Adrenal gland (tissue), 12 donors: ENCODE data around the gene NSG1. TPM values are rescaled to one million over a fixed set of nuclear protein-coding genes. Genes with fewer than 3 reads are reported as not detected.

Experiments
- DNase-seq, 7 donors: peaks; one replicate each; pipeline ENCODE4 v3.0.0-alpha.2; 2019 to 2020
- H3K27ac ChIP-seq, 5 donors: fragments of 200-600 bp; sonication (generic) in 4 of 5; 1 replicate in 3 of 5; 2 replicates in 2 of 5; pipeline versions ENCODE4 v1.5.1 to v1.8.0; 2016 to 2020; ENCODE audit warnings: mild to moderate bottlenecking in 1 of 5
- H3K27me3 ChIP-seq: fragments of 200-600 bp; 2 replicates; pipeline ENCODE4 v1.8.0; 2021
- H3K36me3 ChIP-seq, 2 donors: fragments of 200-600 bp; replicated peaks in 1 of 2; 1 replicate in 1 of 2; 2 replicates in 1 of 2; pipeline versions ENCODE4 v1.5.1 to v1.8.0; 2018 to 2022
- H3K4me1 ChIP-seq, 2 donors: fragments of 200-600 bp; replicated peaks in 1 of 2; 1 replicate in 1 of 2; 2 replicates in 1 of 2; pipeline versions ENCODE4 v1.5.1 to v1.8.0; 2018 to 2021
- H3K4me3 ChIP-seq, 4 donors: fragments of 200-600 bp; sonication (generic) in 3 of 4; one replicate each; pipeline ENCODE4 v1.5.1; 2016 to 2018
- H3K9me3 ChIP-seq, 3 donors: fragments of 200-600 bp; sonication (generic) in 1 of 3; replicated peaks in 1 of 3; 1 replicate in 2 of 3; 2 replicates in 1 of 3; pipeline versions ENCODE4 v1.5.1 to v1.8.0; 2016 to 2021
- POLR2A ChIP-seq, 2 donors: fragments of 450-650 bp; IDR thresholded peaks; one replicate each; pipeline ENCODE4 v1.6.1; 2017; ENCODE audit warnings: antibody characterized with exemption in 2 of 2, mild to moderate bottlenecking in 2 of 2, moderate library complexity in 1 of 2
- WGBS, 4 donors: extraction: QIAGEN DNeasy Blood & Tissue Kit in 2 of 4; methylation state at CpG; one replicate each; pipeline versions ENCODE4 v1.1.5 to v1.1.7; 2013 to 2017; 5-methylcytosine and 5-hydroxymethylcytosine counted together
- intact Hi-C, 2 donors: fragments of 100-400 bp; cut with DNase I; formaldehyde crosslinking; loops; one replicate each; pipeline versions ENCODE4 v1.14.1 to v1.15.0; 2022 to 2023
- polyA plus RNA-seq, 3 donors: library from polyadenylated mRNA; stranded (reverse); fragments of 200-250 nt in 2 of 3; fragments of 350-450 nt in 1 of 3; fragmentation: Illumina TruSeq in 1 of 3; extraction: RNeasy Lipid Tissue Mini Kit (QIAGEN cat#74804) in 1 of 3; gene quantifications; one replicate each; pipeline ENCODE4 v1.2.3, GENCODE V29; 2013 to 2014
- total RNA-seq, 9 donors: library from RNA; depleted of rRNA in 4 of 9; stranded (reverse); fragments of >200 nt in 4 of 9; fragments of 120-200 nt in 1 of 9; fragmentation: NEBNext Ultra II Directional in 1 of 9; extraction: Animal tissue kit (Norgen Biotek cat#: 25700) in 1 of 9; gene quantifications; one replicate each; pipeline versions ENCODE4 v1.1.0 to v1.2.4, GENCODE V29; 2013 to 2023
- TF ChIP-seq, protein P1 (sequence below), 6 experiments: fragments of 450-650 bp in 4 of 6; fragments of 200-600 bp in 2 of 6; sonication (generic) in 1 of 6; IDR thresholded peaks; 1 replicate in 5 of 6; 2 replicates in 1 of 6; pipeline versions ENCODE4 v1.5.1 to v1.8.0; 2016 to 2021; ENCODE audit warnings: antibody characterized with exemption in 6 of 6, mild to moderate bottlenecking in 2 of 6, moderate library complexity in 1 of 6
- donor health status: healthy with polysubstance abuse.
- donor health status: Bipolar disorder and iron deficiency.
- donor health status: DM: yes; HTN: yes; CAD: no.
- donor health status: DM: no; HTN: no; CAD: no.
- donor health status: DM: no; HTN: no; CAD: no.
- donor health status: DM: yes; HTN: yes; CAD: no.

NSG1 gene
- total and polyA plus RNA-seq, 12 donors: 1.4 to 42.7 (median 9.9) TPM

DNA sequence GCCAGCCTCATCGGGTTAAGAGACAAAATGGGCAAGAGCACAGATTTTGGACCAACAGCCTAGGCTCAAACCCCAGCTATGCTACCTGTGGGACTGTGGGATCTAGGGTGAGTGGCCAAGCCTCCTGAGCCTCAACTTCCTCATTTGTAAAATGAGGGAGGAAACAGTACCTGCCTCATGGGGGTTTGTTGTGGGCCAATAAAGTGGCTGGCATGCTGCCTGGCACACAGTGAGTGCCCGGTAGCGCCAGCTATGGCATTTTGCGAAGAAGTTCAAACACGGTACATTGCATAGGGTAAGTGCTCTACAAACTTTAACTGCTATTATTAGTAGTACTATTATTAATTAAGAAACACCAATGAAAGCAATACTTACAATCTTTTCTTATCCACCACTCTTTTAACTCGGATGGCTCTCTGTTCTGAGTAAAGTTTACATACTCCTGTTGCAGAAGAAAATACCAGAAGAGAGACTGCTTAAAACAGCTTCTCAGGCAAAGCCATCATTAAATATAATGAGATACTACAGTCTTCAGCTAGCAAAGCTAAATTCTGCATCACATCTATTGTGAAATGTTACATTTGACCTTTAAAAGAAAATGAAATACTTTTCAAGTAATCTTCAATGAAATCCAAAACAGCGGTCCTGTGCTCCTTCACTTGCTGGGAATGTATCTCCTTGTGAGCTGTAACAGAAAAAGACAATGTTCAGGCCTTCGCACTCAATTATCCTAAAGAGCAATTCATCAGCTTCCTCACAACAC is 70.1 kb downstream of the NSG1 start:
- peaks cover 14 to 35% of the 10 kb centered on the region in 2 donors for H3K4me1 ChIP-seq

DNA sequence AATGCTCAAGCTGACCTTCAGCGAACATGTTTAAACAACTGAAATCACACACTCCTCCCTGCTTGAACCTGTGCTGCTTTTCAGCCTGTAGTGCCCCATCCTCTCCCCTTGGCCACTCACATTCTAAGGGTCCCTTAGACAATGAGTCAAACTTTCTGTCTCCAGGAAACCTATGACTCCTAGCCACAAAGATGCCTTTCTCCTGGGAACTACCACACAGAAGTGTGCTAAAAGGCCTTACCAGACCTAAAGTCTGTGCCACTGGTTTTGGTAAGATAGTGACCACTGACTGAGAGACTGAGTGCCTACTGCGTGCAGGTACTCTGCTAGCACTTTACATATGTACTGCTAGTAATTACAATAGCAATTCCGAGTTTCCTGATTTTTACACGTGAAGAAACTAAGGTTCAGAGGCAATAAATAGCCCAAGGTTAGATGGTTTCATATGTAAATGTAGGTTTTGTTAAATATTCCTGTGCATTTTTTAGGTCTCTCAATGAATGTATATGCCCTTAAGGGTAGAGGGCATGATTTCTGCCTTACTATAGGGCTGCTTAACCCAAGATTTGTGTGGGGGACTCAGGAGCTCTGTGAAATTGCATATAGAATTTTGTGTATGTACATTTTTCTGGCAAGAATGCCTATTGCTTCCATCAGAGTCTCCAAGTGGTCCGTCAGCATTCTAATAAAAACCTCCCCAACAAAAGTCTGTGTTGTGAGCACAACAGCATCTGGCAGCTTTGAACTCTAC is 71.1 kb downstream of the NSG1 start:
- no peaks in the 10 kb centered on the region for H3K27me3 ChIP-seq
- intact Hi-C loops: no loop called here
- no peak overlapping the region for H3K4me3 ChIP-seq
- TF ChIP-seq POLR2A (IDR thresholded peaks at IDR 0.05): no peak
- TF ChIP-seq, protein P1, sequence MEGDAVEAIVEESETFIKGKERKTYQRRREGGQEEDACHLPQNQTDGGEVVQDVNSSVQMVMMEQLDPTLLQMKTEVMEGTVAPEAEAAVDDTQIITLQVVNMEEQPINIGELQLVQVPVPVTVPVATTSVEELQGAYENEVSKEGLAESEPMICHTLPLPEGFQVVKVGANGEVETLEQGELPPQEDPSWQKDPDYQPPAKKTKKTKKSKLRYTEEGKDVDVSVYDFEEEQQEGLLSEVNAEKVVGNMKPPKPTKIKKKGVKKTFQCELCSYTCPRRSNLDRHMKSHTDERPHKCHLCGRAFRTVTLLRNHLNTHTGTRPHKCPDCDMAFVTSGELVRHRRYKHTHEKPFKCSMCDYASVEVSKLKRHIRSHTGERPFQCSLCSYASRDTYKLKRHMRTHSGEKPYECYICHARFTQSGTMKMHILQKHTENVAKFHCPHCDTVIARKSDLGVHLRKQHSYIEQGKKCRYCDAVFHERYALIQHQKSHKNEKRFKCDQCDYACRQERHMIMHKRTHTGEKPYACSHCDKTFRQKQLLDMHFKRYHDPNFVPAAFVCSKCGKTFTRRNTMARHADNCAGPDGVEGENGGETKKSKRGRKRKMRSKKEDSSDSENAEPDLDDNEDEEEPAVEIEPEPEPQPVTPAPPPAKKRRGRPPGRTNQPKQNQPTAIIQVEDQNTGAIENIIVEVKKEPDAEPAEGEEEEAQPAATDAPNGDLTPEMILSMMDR (IDR thresholded peaks at IDR 0.05): no peak
- 61 to 81% (median 76%) methylated on average over 5 of the region's 5 CpGs for WGBS, 4 donors
- H3K36me3 ChIP-seq: peaks cover 0 to 39% of the 10 kb centered on the region in 2 donors
- H3K27ac ChIP-seq: peak overlapping the region in 2 of 5 donors; percentile 50 to 69
- DNase-seq: no peak
- peaks cover 24 to 45% of the 10 kb centered on the region in 2 donors for H3K4me1 ChIP-seq
- no peaks in the 10 kb centered on the region for H3K9me3 ChIP-seq

More for the DNA sequence above, 70.1 kb downstream of the NSG1 start:
- no peak for DNase-seq
- Histone ChIP-seq H3K4me3 (no peak overlapping the region), H3K27me3 (no peaks in the 10 kb centered on the region), H3K27ac (peak overlapping the region in 2 of 5 donors; percentile 50 to 69), H3K36me3 (peaks cover 0 to 49% of the 10 kb centered on the region in 2 donors), H3K9me3 (no peaks in the 10 kb centered on the region)
- 79 to 84% (median 81%) methylated on average over 8 of the region's 8 CpGs for WGBS, 4 donors
- intact Hi-C loops: no loop called here
- TF ChIP-seq POLR2A (IDR thresholded peaks at IDR 0.05): no peak
- TF ChIP-seq, protein P1 (IDR thresholded peaks at IDR 0.05): no peak

DNA sequence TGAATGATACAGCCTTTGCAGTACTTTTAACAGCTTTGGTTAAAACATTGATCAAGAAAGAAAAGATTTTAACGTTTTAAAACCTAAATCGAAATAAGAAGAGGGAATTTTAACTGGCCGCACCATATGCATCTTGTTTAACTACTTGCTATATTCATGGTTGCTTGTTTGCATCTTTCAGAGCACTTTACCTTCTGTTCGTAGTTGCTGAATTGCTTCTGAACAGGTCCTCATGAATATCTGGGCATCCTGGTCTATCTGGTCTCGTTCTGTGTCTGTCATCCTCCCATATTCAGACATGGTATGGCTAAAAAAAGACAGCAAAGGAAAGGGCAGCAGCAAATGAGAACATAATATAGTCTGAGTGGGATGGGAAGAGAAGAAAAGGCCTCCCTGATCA is 72.3 kb downstream of the NSG1 start:
- TF ChIP-seq POLR2A (IDR thresholded peaks at IDR 0.05): no peak
- TF ChIP-seq, protein P1 (IDR thresholded peaks at IDR 0.05): no peak
- WGBS, 4 donors: 93 to 95% (median 94%) methylated on average over 5 of the region's 5 CpGs
- H3K36me3 ChIP-seq: peaks cover 0 to 27% of the 10 kb centered on the region in 2 donors
- no peak for DNase-seq
- peak overlapping the region in 1 of 5 donors; percentile 77 for H3K27ac ChIP-seq
- intact Hi-C loops: no loop called here
- H3K4me3 ChIP-seq: no peak overlapping the region
- no peaks in the 10 kb centered on the region for H3K27me3 ChIP-seq
- H3K9me3 ChIP-seq: no peaks in the 10 kb centered on the region
- peaks cover 24 to 48% of the 10 kb centered on the region in 2 donors for H3K4me1 ChIP-seq

DNA sequence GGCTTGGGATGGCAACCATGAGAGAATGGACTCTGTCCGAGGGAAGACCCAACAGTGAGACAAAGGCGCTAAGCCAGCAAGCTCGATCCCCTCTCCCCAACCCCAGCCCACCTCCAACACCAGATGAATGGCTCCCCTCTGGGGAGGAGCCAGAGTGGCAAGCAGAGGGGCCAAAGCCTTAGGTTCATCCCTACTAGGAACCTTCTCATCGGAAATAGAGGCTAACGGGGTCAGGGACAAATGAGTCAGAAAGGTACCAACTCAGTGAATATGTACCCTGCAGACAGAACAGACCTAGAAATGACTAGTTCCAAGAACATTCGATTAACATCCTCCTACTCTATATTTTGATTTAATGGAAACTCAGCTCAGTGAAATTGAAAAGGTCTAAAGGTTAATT is 73.9 kb downstream of the NSG1 start:
- no peak for DNase-seq
- TF ChIP-seq, protein P1 (IDR thresholded peaks at IDR 0.05): no peak
- no peak for TF ChIP-seq POLR2A (IDR thresholded peaks at IDR 0.05)
- intact Hi-C loops: no loop called here
- H3K9me3 ChIP-seq: no peaks in the 10 kb centered on the region
- peaks cover 24 to 48% of the 10 kb centered on the region in 2 donors for H3K4me1 ChIP-seq
- no peak overlapping the region for H3K4me3 ChIP-seq
- H3K27ac ChIP-seq: peak overlapping the region in 1 of 5 donors; percentile 77
- H3K36me3 ChIP-seq: peaks cover 0 to 12% of the 10 kb centered on the region in 2 donors
- 61 to 76% (median 68%) methylated on average over 6 of the region's 6 CpGs for WGBS, 4 donors
- H3K27me3 ChIP-seq: no peaks in the 10 kb centered on the region
